ENCODE measurements around the gene TNPO3. TPM values are rescaled to one million over a fixed set of nuclear protein-coding genes. Genes with fewer than 3 reads are reported as not detected.

TNPO3 gene
- total and polyA plus RNA-seq, 10 of the 15 experiments (the other 5 are each of a cell fraction or from before 2014, with no cell fraction given): 17.6 to 91.8 (median 65.9) TPM

GRCh38 chr7:128954830-128955802 is 99.8 kb downstream of the TNPO3 start:
- ATAC-seq: peak; percentile 87
- no peaks in the 10 kb centered on the region for H3K79me2 ChIP-seq (ENCODE audit: control insufficient read depth, insufficient read depth, low read length)
- peak overlapping the region; percentile 33 for H3K9ac ChIP-seq (ENCODE audit: control insufficient read depth, insufficient read depth, low read length)
- BruUV-seq (replicated peaks): TSS peak; percentile 59
- H3K27me3 ChIP-seq (replicated peaks in 1 of 2; ENCODE audit: control insufficient read depth in 2 of 2, insufficient read depth in 2 of 2, low read length in 1 of 2): no peaks in the 10 kb centered on the region
- no peak overlapping the region for H2AFZ ChIP-seq (ENCODE audit: control insufficient read depth, low read depth, low read length)
- peak overlapping the region; percentile 26 for H3K4me2 ChIP-seq (ENCODE audit: control insufficient read depth, insufficient read depth)
- WGBS (ENCODE audit: insufficient coverage, insufficient replicate concordance, low lambda C conversion rate, missing lambda C conversion rate): 76% methylated on average over 15 of the region's 15 CpGs
- peak overlapping the region; percentile 65 for H3K27ac ChIP-seq (ENCODE audit: control insufficient read depth, insufficient read depth)
- peak overlapping the region; percentile 46; the same call in 1 of the 2 replicates for H3K4me3 ChIP-seq
- intact Hi-C loops (cut with micrococcal nuclease; ENCODE audit: unreplicated experiment) (loop anchor here (5.0 kb wide), 1 partner anchor 137 kb away; no protein-coding TSS in a partner anchor), in situ Hi-C loops (cut with MboI) (no loop called here)
- no peaks in the 10 kb centered on the region for H3K9me3 ChIP-seq (replicated peaks; ENCODE audit: control insufficient read depth, insufficient read depth, low read length)
- no peak for DNase-seq (ENCODE audit: low read depth, low spot score)
- CTCF ChIA-PET: interaction anchor here (0.8 to 3.9 kb wide), 10 partner anchors 10 to 254 kb away, joined by 3 to 23 read pairs (median 4); no protein-coding TSS in a partner anchor
- no peak for FAIRE-seq
- H3K4me1 ChIP-seq (ENCODE audit: control insufficient read depth, insufficient read depth, low read length): peaks cover 18% of the 10 kb centered on the region
- POLR2A ChIA-PET: interaction anchor here (0.5 to 10.3 kb wide), 8 partner anchors 8 to 326 kb away, joined by 3 to 107 read pairs (median 6); partner anchors contain the start of gene IRF5
- H4K20me1 ChIP-seq (ENCODE audit: control insufficient read depth, insufficient read depth): no peaks in the 10 kb centered on the region
- RAD21 ChIA-PET (ENCODE audit: unreplicated experiment): interaction anchor here (1.0 to 4.1 kb wide), 14 partner anchors 8 to 253 kb away, joined by 3 to 34 read pairs (median 4); partner anchors contain the start of gene IRF5
- H3K36me3 ChIP-seq (ENCODE audit: control insufficient read depth in 2 of 2, insufficient read depth in 2 of 2, low read length in 1 of 2): peaks cover 17 to 50% of the 10 kb centered on the region in 2 experiments
- SMC1A ChIA-PET (ENCODE audit: uncharacterized antibody, unreplicated experiment): interaction anchor here (0.6 to 5.0 kb wide), 14 partner anchors 11 to 862 kb away, joined by 3 to 37 read pairs (median 4); partner anchors contain the start of genes IRF5 and KCP
- TF ChIP-seq ATF2 (IDR thresholded peaks at IDR 0.05; ENCODE audit: low read length) (peak; percentile 71), RFX5 (IDR thresholded peaks at IDR 0.05; ENCODE audit: low read depth, low read length) (peak; percentile 92), FOXM1 (IDR thresholded peaks at IDR 0.05; ENCODE audit: low read depth, low read length) (peak; percentile 77), MXI1 (IDR thresholded peaks at IDR 0.05; ENCODE audit: low read depth, low read length) (peak; percentile 91), TBL1XR1 (IDR thresholded peaks at IDR 0.05; ENCODE audit: low read depth, low read length) (no peak), E4F1 (IDR thresholded peaks at IDR 0.05; ENCODE audit: borderline replicate concordance, partially characterized antibody) (no peak), ZBED1 (IDR thresholded peaks at IDR 0.05; ENCODE audit: borderline replicate concordance) (no peak), CTCF (IDR thresholded peaks at IDR 0.05 in 2 of 3, conservative IDR thresholded peaks at IDR 0.05 in 1 of 3; ENCODE audit: control insufficient read depth in 2 of 3, extremely low read depth in 1 of 3, insufficient read depth in 1 of 3, low read depth in 3 of 3, low read length in 3 of 3) (no peak), NBN (IDR thresholded peaks at IDR 0.05) (peak; percentile 73), SIX5 (IDR thresholded peaks at IDR 0.05; ENCODE audit: low read depth, low read length, severe bottlenecking) (no peak), NFIC (IDR thresholded peaks at IDR 0.05; ENCODE audit: low read depth, low read length) (peak; percentile 87), NRF1 (conservative IDR thresholded peaks at IDR 0.05; ENCODE audit: low read depth, low read length) (no peak), STAT3 (IDR thresholded peaks at IDR 0.05; ENCODE audit: low read depth, low read length) (0 out of 2 replicates have a peak, but pooled peaks have one; percentile 73), POLR2AphosphoS2 (IDR thresholded peaks at IDR 0.05; ENCODE audit: low read depth, low read length) (no peak), BMI1 (IDR thresholded peaks at IDR 0.05; ENCODE audit: borderline replicate concordance) (0 out of 2 replicates have a peak, but pooled peaks have one; percentile 38), MEF2B (IDR thresholded peaks at IDR 0.05; ENCODE audit: partially characterized antibody, poor library complexity, severe bottlenecking) (peak; percentile 51)
